GM12878 (cell line): ENCODE results near the gene MEX3D. TPM values are rescaled to one million over a fixed set of nuclear protein-coding genes. Genes with fewer than 3 reads are reported as not detected.

Source experiments
- ATAC-seq: fragments of 200-7000 bp; cut with Tn5 transposase; 3 replicates; pipeline ENCODE4 v1.9.1; 2020; ENCODE audit warnings: mild to moderate bottlenecking, moderate library complexity
- BruUV-seq: library from RNA; stranded (reverse); fragments of 400-500 nt; replicated peaks from 2 replicates; lab custom pipeline; 2021; lab: Mats Ljungman, UMichigan
- CTCF ChIA-PET: fragments of 300-600 bp; sonication (Branson Sonifier 250); formaldehyde crosslinking; extraction: SDS; loops from one replicate; lab custom pipeline; 2021; ENCODE audit warnings: inconsistent platforms; lab: Yijun Ruan, JAX
- POLR2A ChIA-PET: fragments of 350-600 bp; formaldehyde crosslinking; extraction: SDS; loops from one replicate; lab custom pipeline; 2021; ENCODE audit warnings: inconsistent platforms; lab: Charles Lee
- RAD21 ChIA-PET: fragments of 300-600 bp; sonication (Branson Sonifier 250); formaldehyde crosslinking; loops from one replicate; lab custom pipeline; 2023; ENCODE audit warnings: antibody characterized with exemption; ENCODE audit not compliant: unreplicated experiment; lab: Charles Lee
- SMC1A ChIA-PET: fragments of 300-600 bp; sonication (Branson Sonifier 250); formaldehyde crosslinking; loops from one replicate; lab custom pipeline; 2023; ENCODE audit not compliant: unreplicated experiment, uncharacterized antibody; lab: Charles Lee
- DNase-seq: peaks from one replicate; pipeline ENCODE4 v3.0.0-alpha.2; 2011; ENCODE audit warnings: low read depth, low spot score
- FAIRE-seq: peaks from 3 replicates; lab custom pipeline; 2011; peaks lifted over from hg19 to GRCh38; lab: Jason Lieb, UNC
- H2AFZ ChIP-seq: 2 replicates; pipeline ENCODE4 v1.6.0; 2011; ENCODE audit warnings: low read depth, low read length, control low read depth; ENCODE audit not compliant: control insufficient read depth
- H3K27ac ChIP-seq: 2 replicates; pipeline ENCODE4 v1.5.1; 2011; ENCODE audit warnings: control low read depth; ENCODE audit not compliant: control insufficient read depth, insufficient read depth
- H3K27me3 ChIP-seq, 2 experiments: replicated peaks in 1 of 2; 2 replicates each; pipeline versions ENCODE4 v1.6.0 to v1.6.1; 2011; ENCODE audit warnings: low read length in 1 of 2; ENCODE audit not compliant: control insufficient read depth in 2 of 2, insufficient read depth in 2 of 2
- H3K36me3 ChIP-seq, 2 experiments: 2 replicates each; pipeline ENCODE4 v1.5.1; 2011; ENCODE audit warnings: low read length in 1 of 2; ENCODE audit not compliant: control insufficient read depth in 2 of 2, insufficient read depth in 2 of 2
- H3K4me1 ChIP-seq: 2 replicates; pipeline ENCODE4 v1.6.1; 2011; ENCODE audit warnings: mild to moderate bottlenecking, low read length, moderate library complexity, mixed read lengths; ENCODE audit not compliant: control insufficient read depth, insufficient read depth
- H3K4me2 ChIP-seq: 2 replicates; pipeline ENCODE4 v1.6.0; 2011; ENCODE audit warnings: control low read depth; ENCODE audit not compliant: control insufficient read depth, insufficient read depth
- H3K4me3 ChIP-seq: fragments of 200-600 bp; sonication (generic); 2 replicates; pipeline ENCODE4 v1.5.1; 2016
- H3K79me2 ChIP-seq: 2 replicates; pipeline ENCODE4 v1.6.0; 2011; ENCODE audit warnings: low read length; ENCODE audit not compliant: control insufficient read depth, insufficient read depth
- H3K9ac ChIP-seq: 2 replicates; pipeline ENCODE4 v1.8.0; 2011; ENCODE audit warnings: low read length, control low read depth, mixed read lengths; ENCODE audit not compliant: control insufficient read depth, insufficient read depth
- H3K9me3 ChIP-seq: replicated peaks from 3 replicates; pipeline ENCODE4 v1.5.1; 2011; ENCODE audit warnings: mild to moderate bottlenecking, low read length; ENCODE audit not compliant: control insufficient read depth, insufficient read depth
- H4K20me1 ChIP-seq: 2 replicates; pipeline ENCODE4 v1.6.0; 2011; ENCODE audit not compliant: control insufficient read depth, insufficient read depth
- MTA2 ChIP-seq: fragments of 450-650 bp; IDR thresholded peaks from 2 replicates; pipeline ENCODE4 v1.6.1; 2016; ENCODE audit warnings: low read depth, mild to moderate bottlenecking, moderate library complexity
- MYB ChIP-seq: fragments of 150-350 bp; IDR thresholded peaks from 2 replicates; pipeline ENCODE4 v1.6.1; 2014; ENCODE audit warnings: mild to moderate bottlenecking, low read depth, low read length, borderline replicate concordance
- POLR2A ChIP-seq: IDR thresholded peaks from 2 replicates; pipeline ENCODE4 v1.6.1; 2011; ENCODE audit warnings: low read depth, mild to moderate bottlenecking, low read length
- SMC3 ChIP-seq: IDR thresholded peaks from 2 replicates; pipeline ENCODE4 v1.6.1; 2011; ENCODE audit warnings: low read length, improper control_type of control experiment, borderline replicate concordance
- SREBF1 ChIP-seq: IDR thresholded peaks from 2 replicates; pipeline ENCODE4 v1.6.1; 2012; ENCODE audit warnings: mild to moderate bottlenecking, low read length
- WGBS: methylation state at CpG from one replicate; pipeline ENCODE4 v1.1.6; 2016; ENCODE audit warnings: low lambda C conversion rate; ENCODE audit not compliant: insufficient replicate concordance, insufficient coverage; ENCODE audit errors: missing lambda C conversion rate; 5-methylcytosine and 5-hydroxymethylcytosine counted together
- in situ Hi-C: fragments of 300-500 bp; cut with MboI; formaldehyde crosslinking; loops from 9 replicates; pipeline ENCODE4 v1.14.3; 2018; ENCODE audit warnings: mixed read lengths
- intact Hi-C: fragments of 100-400 bp; cut with micrococcal nuclease; formaldehyde crosslinking; loops from one replicate; pipeline ENCODE4 v1.14.2; 2022; ENCODE audit not compliant: unreplicated experiment
- polyA plus RNA-seq, 11 experiments: library from polyadenylated mRNA; depleted of rRNA in 4 of 11; unstranded in 6 of 11; stranded (reverse) in 5 of 11; fragments of >200 nt; fragmentation: Nextera tagmentation in 4 of 11; fragmentation: Illumina TruSeq in 1 of 11; extraction: Ambion mirVana in 4 of 11; extraction: Trizol in 1 of 11; gene quantifications; 1 replicate in 1 of 11; 2 replicates in 10 of 11; pipeline versions ENCODE4 v1.2.1 to v1.2.3, GENCODE V29; 2011 to 2016; ENCODE audit warnings: inconsistent platforms in 2 of 11, missing spikeins in 2 of 11, low read depth in 1 of 11
- total RNA-seq, 4 experiments: library from RNA; depleted of rRNA in 3 of 4; stranded (reverse); fragments of >200 nt in 3 of 4; fragmentation: Illumina TruSeq in 1 of 4; extraction: Trizol in 1 of 4; gene quantifications; 2 replicates each; pipeline versions ENCODE4 v1.2.1 to v1.2.3, GENCODE V29; 2013 to 2021
- TF ChIP-seq, protein P1 (sequence below): IDR thresholded peaks from 2 replicates; pipeline ENCODE4 v1.6.1; 2012; ENCODE audit warnings: improper control_type of control experiment, low read depth, low read length; ENCODE audit not compliant: insufficient replicate concordance

Gene MEX3D
- total and polyA plus RNA-seq, 10 of the 15 experiments (the other 5 are each of a cell fraction or from before 2014, with no cell fraction given), result 0.18 to 6.8 (median 0.81) TPM

DNA sequence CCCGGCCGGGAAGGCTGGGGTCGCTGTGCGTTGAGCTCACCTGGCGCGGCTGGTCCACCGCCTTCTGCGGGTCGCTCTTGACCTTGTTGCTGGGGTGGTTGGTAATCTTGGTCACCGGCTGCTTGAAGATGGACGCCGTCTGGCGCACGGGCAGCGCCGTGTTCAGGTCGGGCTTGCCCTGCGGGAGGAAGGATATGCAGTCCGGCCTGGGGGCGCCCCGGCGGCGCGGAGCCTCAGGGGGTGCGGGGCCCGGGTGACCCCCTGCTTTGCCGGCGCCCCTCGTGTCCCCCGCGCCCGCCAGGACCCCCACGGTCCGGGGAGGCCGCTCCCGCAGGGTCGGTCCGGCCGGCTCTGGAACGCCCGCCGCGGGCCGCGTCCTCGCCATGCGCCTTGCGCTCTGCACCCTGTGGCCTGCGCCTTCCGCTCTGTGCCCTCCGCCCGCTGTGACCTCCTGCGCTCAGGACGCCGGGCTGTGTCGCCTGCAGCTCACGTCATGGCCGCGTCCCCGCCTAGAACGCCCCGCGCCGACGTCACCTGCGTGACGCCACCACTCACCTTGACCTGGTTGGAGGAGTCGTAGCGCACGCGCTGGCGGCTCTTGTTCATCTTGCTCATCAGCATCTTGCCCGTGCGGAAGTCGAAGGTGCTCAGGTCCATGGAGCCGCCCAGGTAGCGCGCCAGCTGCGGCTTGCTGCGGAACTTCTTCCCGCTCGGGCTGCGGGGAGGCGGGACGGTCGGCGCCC lies 16.5 kb upstream of the MEX3D start:
- BruUV-seq, result no TSS peak
- DNase-seq (no peak), ATAC-seq (no peak), FAIRE-seq (no peak)
- H3K27ac ChIP-seq, result no peak overlapping the region
- in situ Hi-C loops (no loop called here), intact Hi-C loops (no loop called here)
- SMC1A ChIA-PET, result no interaction called here
- no peak overlapping the region for H3K4me3 ChIP-seq
- POLR2A ChIA-PET, result no interaction called here
- CTCF ChIA-PET, result no interaction called here
- no peak overlapping the region for H3K9ac ChIP-seq
- peak; percentile 16; the same call in 1 of the 2 replicates for TF ChIP-seq POLR2A
- no peak for TF ChIP-seq SMC3
- TF ChIP-seq MTA2, result no peak
- no peak for TF ChIP-seq SREBF1
- TF ChIP-seq MYB, result no peak
- RAD21 ChIA-PET, result no interaction called here
- H3K9me3 ChIP-seq, result no peaks in the 10 kb centered on the region
- peaks cover 13% of the 10 kb centered on the region for H3K79me2 ChIP-seq
- H3K36me3 ChIP-seq, result peaks cover 9 to 17% of the 10 kb centered on the region in 2 experiments
- no peaks in the 10 kb centered on the region for H3K27me3 ChIP-seq
- no peak overlapping the region for H2AFZ ChIP-seq
- H3K4me2 ChIP-seq, result no peak overlapping the region
- H3K4me1 ChIP-seq, result no peaks in the 10 kb centered on the region
- no peaks in the 10 kb centered on the region for H4K20me1 ChIP-seq
- WGBS, result 98% methylated on average over 61 of the region's 87 CpGs

DNA sequence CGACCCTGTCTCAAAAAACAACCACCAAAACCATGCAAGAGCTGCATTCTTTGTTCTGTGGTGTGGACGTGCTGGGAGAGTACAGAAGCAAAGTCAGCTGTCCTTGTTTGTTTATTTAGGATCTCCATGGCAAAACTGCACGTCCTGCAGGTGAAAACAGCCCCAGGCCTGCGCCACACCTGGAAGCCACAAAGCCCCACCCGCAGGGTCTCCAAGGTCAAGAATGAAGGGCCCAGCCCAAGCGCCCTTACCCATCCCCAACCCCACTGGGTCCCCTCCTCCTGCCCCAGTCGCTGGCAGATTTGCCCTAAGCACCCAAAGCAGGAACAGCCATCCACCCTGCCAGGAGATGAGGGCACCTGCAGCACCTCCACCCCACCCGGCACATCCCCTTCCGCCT lies 14.1 kb upstream of the MEX3D start:
- WGBS, result 89% methylated on average over 7 of the region's 9 CpGs
- H3K9me3 ChIP-seq, result no peaks in the 10 kb centered on the region
- no peaks in the 10 kb centered on the region for H3K27me3 ChIP-seq
- H3K4me3 ChIP-seq, result no peak overlapping the region
- H3K9ac ChIP-seq, result no peak overlapping the region
- TF ChIP-seq, protein P1, sequence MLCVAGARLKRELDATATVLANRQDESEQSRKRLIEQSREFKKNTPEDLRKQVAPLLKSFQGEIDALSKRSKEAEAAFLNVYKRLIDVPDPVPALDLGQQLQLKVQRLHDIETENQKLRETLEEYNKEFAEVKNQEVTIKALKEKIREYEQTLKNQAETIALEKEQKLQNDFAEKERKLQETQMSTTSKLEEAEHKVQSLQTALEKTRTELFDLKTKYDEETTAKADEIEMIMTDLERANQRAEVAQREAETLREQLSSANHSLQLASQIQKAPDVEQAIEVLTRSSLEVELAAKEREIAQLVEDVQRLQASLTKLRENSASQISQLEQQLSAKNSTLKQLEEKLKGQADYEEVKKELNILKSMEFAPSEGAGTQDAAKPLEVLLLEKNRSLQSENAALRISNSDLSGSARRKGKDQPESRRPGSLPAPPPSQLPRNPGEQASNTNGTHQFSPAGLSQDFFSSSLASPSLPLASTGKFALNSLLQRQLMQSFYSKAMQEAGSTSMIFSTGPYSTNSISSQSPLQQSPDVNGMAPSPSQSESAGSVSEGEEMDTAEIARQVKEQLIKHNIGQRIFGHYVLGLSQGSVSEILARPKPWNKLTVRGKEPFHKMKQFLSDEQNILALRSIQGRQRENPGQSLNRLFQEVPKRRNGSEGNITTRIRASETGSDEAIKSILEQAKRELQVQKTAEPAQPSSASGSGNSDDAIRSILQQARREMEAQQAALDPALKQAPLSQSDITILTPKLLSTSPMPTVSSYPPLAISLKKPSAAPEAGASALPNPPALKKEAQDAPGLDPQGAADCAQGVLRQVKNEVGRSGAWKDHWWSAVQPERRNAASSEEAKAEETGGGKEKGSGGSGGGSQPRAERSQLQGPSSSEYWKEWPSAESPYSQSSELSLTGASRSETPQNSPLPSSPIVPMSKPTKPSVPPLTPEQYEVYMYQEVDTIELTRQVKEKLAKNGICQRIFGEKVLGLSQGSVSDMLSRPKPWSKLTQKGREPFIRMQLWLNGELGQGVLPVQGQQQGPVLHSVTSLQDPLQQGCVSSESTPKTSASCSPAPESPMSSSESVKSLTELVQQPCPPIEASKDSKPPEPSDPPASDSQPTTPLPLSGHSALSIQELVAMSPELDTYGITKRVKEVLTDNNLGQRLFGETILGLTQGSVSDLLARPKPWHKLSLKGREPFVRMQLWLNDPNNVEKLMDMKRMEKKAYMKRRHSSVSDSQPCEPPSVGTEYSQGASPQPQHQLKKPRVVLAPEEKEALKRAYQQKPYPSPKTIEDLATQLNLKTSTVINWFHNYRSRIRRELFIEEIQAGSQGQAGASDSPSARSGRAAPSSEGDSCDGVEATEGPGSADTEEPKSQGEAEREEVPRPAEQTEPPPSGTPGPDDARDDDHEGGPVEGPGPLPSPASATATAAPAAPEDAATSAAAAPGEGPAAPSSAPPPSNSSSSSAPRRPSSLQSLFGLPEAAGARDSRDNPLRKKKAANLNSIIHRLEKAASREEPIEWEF, result no peak
- in situ Hi-C loops (no loop called here), intact Hi-C loops (no loop called here)
- H3K36me3 ChIP-seq, result peaks cover 9 to 21% of the 10 kb centered on the region in 2 experiments
- no peak overlapping the region for H3K4me2 ChIP-seq
- FAIRE-seq (no peak), ATAC-seq (no peak), DNase-seq (no peak)
- BruUV-seq, result no TSS peak
- ChIA-PET SMC1A (no interaction called here), POLR2A (interaction anchor here (0.9 kb wide), 1 partner anchor 9 kb away, joined by 3 read pairs; no protein-coding TSS in a partner anchor), RAD21 (no interaction called here), CTCF (no interaction called here)
- H4K20me1 ChIP-seq, result no peaks in the 10 kb centered on the region
- peaks cover 9% of the 10 kb centered on the region for H3K79me2 ChIP-seq
- H3K4me1 ChIP-seq, result no peaks in the 10 kb centered on the region
- H2AFZ ChIP-seq, result no peak overlapping the region
- no peak overlapping the region for H3K27ac ChIP-seq
